ENCODE results near the gene ODAD4. TPM values are rescaled to one million over a fixed set of nuclear protein-coding genes. Genes with fewer than 3 reads are reported as not detected.

The ODAD4 gene
- total RNA-seq, 1 experiment from 2014 or later = 0.98 TPM

DNA sequence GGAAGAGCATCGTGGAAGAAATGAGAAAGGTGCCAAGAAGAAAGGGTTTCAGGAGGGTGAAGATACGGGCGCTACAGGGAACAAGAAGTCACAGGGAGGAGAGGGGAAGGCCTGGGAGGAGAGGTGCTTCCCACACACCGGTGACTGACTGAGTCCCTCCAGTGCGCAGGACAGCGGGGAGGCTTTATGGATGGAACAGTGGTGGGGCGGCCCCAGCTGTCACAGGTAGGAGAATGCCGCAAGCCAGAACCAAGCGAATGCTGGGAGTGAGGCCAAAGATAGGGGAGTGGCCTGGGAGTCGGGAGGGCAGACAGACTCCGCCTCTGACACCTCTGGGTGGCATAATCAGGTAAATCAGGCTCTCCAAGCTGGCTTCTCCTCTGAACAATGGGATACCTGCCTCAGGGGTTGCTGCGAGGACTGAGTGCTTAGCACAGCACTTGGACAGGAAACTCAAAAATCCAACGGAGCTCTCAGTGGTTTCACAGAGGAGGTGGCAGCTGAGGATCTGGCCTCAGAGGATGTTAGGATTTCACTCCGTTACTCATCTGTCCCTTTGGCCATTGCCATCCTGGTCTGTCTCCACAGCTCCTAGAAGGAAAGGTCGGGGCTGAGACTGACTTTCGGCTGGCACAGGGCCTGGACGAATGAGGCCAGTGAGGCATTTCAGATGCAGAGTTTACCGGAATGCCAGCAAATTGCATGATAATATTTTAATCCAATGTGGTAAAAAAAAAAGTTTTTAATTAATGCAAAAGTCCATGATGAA is 35.5 kb downstream of the ODAD4 start:
- intact Hi-C loops (cut with micrococcal nuclease) = loop anchor here (5.0 kb wide), 1 partner anchor 51 kb away; the partner anchor contains the start of gene DNAJC7
- H3K27me3 ChIP-seq (ENCODE audit: insufficient read depth, low read length) = no peaks in the 10 kb centered on the region
- H3K4me3 ChIP-seq (replicated peaks in 1 of 2; ENCODE audit: low read depth in 1 of 2, low read length in 2 of 2) = peak overlapping the region; percentile 54 to 77
- H3K9ac ChIP-seq (ENCODE audit: low read length) = peak overlapping the region; percentile 83
- no peaks in the 10 kb centered on the region for H4K20me1 ChIP-seq (ENCODE audit: insufficient read depth)
- DNase-seq (ENCODE audit: low read depth, low spot score) = peak; percentile 82
- TF ChIP-seq SIN3A (IDR thresholded peaks at IDR 0.05; ENCODE audit: low read depth) = peak; percentile 37; the same call in 1 of the 2 replicates
- TF ChIP-seq EZH2phosphoT487 (IDR thresholded peaks at IDR 0.05; ENCODE audit: borderline replicate concordance) = no peak
- TF ChIP-seq POLR2AphosphoS5 (IDR thresholded peaks at IDR 0.05; ENCODE audit: low read depth, low read length) = peak; percentile 66
- TF ChIP-seq SP1 (IDR thresholded peaks at IDR 0.05; ENCODE audit: low read depth) = no peak
- RAD21 ChIA-PET (ENCODE audit: low non-redundant PET in 1 of 2, low total read pairs in 2 of 2, uncharacterized antibody in 2 of 2, unreplicated experiment in 2 of 2) = interaction anchor here (0.6 to 1.5 kb wide), 4 partner anchors 54 to 444 kb away, joined by 3 to 5 read pairs (median 3); partner anchors contain the start of gene NKIRAS2 (in 2 of the 2)
- BruUV-seq (replicated peaks) = TSS peak; percentile 32
- H3K9me3 ChIP-seq (ENCODE audit: control insufficient read depth in 1 of 2, insufficient read depth in 1 of 2, low read depth in 1 of 2, low read length in 2 of 2) = no peaks in the 10 kb centered on the region
- no peaks in the 10 kb centered on the region for H3K9me2 ChIP-seq (ENCODE audit: insufficient read depth)
- H3K79me2 ChIP-seq (ENCODE audit: insufficient read depth, low read length) = peaks cover 18% of the 10 kb centered on the region
- peaks cover 4 to 15% of the 10 kb centered on the region in 2 experiments; a peak in 2 of 4 replicates for H3K36me3 ChIP-seq (ENCODE audit: control insufficient read depth in 1 of 2, insufficient read depth in 2 of 2, low read length in 2 of 2)
- H3K4me1 ChIP-seq (ENCODE audit: control insufficient read depth in 1 of 2, insufficient read depth in 2 of 2, low read length in 2 of 2) = peaks cover 7 to 22% of the 10 kb centered on the region in 2 experiments
- ATAC-seq = peak; percentile 86
- POLR2A ChIA-PET = interaction anchor here (0.7 to 3.0 kb wide), 9 partner anchors 8 to 180 kb away, joined by 3 to 17 read pairs (median 4); partner anchors contain the start of genes DNAJC7, JUP and NKIRAS2
- peak overlapping the region; percentile 2 for H2AFZ ChIP-seq (ENCODE audit: low read depth, low read length, poor library complexity, severe bottlenecking)
- H3K4me2 ChIP-seq (ENCODE audit: low read length) = peak overlapping the region; percentile 82
- H3K27ac ChIP-seq (ENCODE audit: low read depth, low read length) = peak overlapping the region; percentile 73
- CTCF ChIA-PET = interaction anchor here (0.6 to 3.0 kb wide), 6 partner anchors 53 to 228 kb away, joined by 3 to 15 read pairs (median 4); partner anchors contain the start of genes DHX58, DNAJC7 and NKIRAS2

DNA sequence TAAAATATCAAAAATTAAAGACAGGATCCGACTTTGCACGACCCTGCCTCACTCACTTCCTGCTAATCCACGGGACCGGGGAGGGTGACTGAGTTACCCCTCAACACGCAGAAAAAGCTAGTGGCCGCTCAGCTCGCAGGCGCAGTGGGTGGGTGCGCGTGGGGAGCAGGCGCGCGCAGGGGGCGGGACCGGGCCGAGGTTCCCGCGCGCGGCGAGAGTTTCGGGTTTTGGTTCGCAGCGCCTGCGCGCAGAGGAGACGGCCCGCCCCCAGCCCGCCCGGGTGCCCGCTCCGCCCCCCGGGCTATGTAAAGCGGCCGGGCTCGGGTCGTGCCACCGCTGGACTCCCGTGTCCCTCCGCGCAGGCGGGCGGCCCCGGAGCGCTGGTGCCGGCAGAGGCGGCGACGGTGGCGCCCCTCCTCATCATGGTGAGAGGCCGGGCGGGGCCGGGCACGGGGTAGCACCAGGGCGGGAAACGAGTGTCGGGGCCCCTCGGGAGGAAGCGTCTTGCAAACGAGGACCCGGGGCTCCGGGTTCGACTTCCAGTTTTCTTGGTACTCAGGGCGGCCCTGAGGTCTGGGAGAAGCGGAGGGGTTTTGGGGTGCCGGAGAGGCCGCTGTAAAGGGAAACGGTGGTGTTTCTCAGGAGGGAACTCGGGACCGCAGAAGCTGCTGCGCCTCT is 36.2 kb downstream of the ODAD4 start, which contains the start of gene CNP:
Gene CNP (plus strand): TSS at position 333 of the 678 bp plus-strand sequence. CDS start 90 bp downstream, at position 423.
- BruUV-seq (replicated peaks) = no TSS peak
- Histone ChIP-seq H3K79me2 (ENCODE audit: insufficient read depth, low read length) (peaks cover 21% of the 10 kb centered on the region), H3K27ac (ENCODE audit: low read depth, low read length) (peak within 1 kb of the TSS; percentile 73), H3K9me2 (ENCODE audit: insufficient read depth) (no peaks in the 10 kb centered on the region), H3K4me1 (ENCODE audit: control insufficient read depth in 1 of 2, insufficient read depth in 2 of 2, low read length in 2 of 2) (peaks cover 7 to 22% of the 10 kb centered on the region in 2 experiments), H3K4me3 (replicated peaks in 1 of 2; ENCODE audit: low read depth in 1 of 2, low read length in 2 of 2) (peak within 1 kb of the TSS; percentile 54 to 77), H4K20me1 (ENCODE audit: insufficient read depth) (no peaks in the 10 kb centered on the region), H2AFZ (ENCODE audit: low read depth, low read length, poor library complexity, severe bottlenecking) (peak within 1 kb of the TSS; percentile 2), H3K27me3 (ENCODE audit: insufficient read depth, low read length) (no peaks in the 10 kb centered on the region), H3K9ac (ENCODE audit: low read length) (peak within 1 kb of the TSS; percentile 83), H3K4me2 (ENCODE audit: low read length) (peak within 1 kb of the TSS; percentile 82), H3K36me3 (ENCODE audit: control insufficient read depth in 1 of 2, insufficient read depth in 2 of 2, low read length in 2 of 2) (peaks cover 6 to 16% of the 10 kb centered on the region in 2 experiments; a peak in 2 of 4 replicates), H3K9me3 (ENCODE audit: control insufficient read depth in 1 of 2, insufficient read depth in 1 of 2, low read depth in 1 of 2, low read length in 2 of 2) (no peaks in the 10 kb centered on the region)
- intact Hi-C loops (cut with micrococcal nuclease) = loop anchor here (5.0 kb wide), 1 partner anchor 51 kb away; the partner anchor contains the start of gene DNAJC7
- ChIA-PET CTCF (interaction anchor here (1.0 to 3.0 kb wide), 5 partner anchors 52 to 229 kb away, joined by 3 to 15 read pairs (median 4); partner anchors contain the start of genes DHX58, DNAJC7 and NKIRAS2), RAD21 (ENCODE audit: low non-redundant PET in 1 of 2, low total read pairs in 2 of 2, uncharacterized antibody in 2 of 2, unreplicated experiment in 2 of 2) (interaction anchor here (0.6 to 1.5 kb wide), 3 partner anchors 53 to 443 kb away, joined by 3 to 5 read pairs (median 3); partner anchors contain the start of gene NKIRAS2 (in 2 of the 2)), POLR2A (interaction anchor here (0.7 to 3.0 kb wide), 8 partner anchors 9 to 172 kb away, joined by 3 to 17 read pairs (median 4); partner anchors contain the start of genes DNAJC7 and NKIRAS2)
- peak; percentile 73 for DNase-seq (ENCODE audit: low read depth, low spot score)
- ATAC-seq = peak; percentile 76
- TF ChIP-seq, protein P1, sequence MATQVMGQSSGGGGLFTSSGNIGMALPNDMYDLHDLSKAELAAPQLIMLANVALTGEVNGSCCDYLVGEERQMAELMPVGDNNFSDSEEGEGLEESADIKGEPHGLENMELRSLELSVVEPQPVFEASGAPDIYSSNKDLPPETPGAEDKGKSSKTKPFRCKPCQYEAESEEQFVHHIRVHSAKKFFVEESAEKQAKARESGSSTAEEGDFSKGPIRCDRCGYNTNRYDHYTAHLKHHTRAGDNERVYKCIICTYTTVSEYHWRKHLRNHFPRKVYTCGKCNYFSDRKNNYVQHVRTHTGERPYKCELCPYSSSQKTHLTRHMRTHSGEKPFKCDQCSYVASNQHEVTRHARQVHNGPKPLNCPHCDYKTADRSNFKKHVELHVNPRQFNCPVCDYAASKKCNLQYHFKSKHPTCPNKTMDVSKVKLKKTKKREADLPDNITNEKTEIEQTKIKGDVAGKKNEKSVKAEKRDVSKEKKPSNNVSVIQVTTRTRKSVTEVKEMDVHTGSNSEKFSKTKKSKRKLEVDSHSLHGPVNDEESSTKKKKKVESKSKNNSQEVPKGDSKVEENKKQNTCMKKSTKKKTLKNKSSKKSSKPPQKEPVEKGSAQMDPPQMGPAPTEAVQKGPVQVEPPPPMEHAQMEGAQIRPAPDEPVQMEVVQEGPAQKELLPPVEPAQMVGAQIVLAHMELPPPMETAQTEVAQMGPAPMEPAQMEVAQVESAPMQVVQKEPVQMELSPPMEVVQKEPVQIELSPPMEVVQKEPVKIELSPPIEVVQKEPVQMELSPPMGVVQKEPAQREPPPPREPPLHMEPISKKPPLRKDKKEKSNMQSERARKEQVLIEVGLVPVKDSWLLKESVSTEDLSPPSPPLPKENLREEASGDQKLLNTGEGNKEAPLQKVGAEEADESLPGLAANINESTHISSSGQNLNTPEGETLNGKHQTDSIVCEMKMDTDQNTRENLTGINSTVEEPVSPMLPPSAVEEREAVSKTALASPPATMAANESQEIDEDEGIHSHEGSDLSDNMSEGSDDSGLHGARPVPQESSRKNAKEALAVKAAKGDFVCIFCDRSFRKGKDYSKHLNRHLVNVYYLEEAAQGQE (IDR thresholded peaks at IDR 0.05; ENCODE audit: low read depth) = no peak
- TF ChIP-seq, protein P2, sequence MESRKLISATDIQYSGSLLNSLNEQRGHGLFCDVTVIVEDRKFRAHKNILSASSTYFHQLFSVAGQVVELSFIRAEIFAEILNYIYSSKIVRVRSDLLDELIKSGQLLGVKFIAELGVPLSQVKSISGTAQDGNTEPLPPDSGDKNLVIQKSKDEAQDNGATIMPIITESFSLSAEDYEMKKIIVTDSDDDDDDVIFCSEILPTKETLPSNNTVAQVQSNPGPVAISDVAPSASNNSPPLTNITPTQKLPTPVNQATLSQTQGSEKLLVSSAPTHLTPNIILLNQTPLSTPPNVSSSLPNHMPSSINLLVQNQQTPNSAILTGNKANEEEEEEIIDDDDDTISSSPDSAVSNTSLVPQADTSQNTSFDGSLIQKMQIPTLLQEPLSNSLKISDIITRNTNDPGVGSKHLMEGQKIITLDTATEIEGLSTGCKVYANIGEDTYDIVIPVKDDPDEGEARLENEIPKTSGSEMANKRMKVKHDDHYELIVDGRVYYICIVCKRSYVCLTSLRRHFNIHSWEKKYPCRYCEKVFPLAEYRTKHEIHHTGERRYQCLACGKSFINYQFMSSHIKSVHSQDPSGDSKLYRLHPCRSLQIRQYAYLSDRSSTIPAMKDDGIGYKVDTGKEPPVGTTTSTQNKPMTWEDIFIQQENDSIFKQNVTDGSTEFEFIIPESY (IDR thresholded peaks at IDR 0.05; ENCODE audit: extremely low read depth, insufficient replicate concordance, low read length) = peak; percentile 94
- TF ChIP-seq EGR1 (IDR thresholded peaks at IDR 0.05; ENCODE audit: low read depth) (no peak; the same call in 1 of the 2 replicates), EZH2 (IDR thresholded peaks at IDR 0.05) (no peak), ZNF274 (IDR thresholded peaks at IDR 0.05; ENCODE audit: low read depth, low read length) (no peak), ELF1 (IDR thresholded peaks at IDR 0.05; ENCODE audit: borderline replicate concordance, low read depth) (no peak)
